ENCODE data around the gene ALPK1. TPM values are rescaled to one million over a fixed set of nuclear protein-coding genes. Genes with fewer than 3 reads are reported as not detected.

The ALPK1 gene
- total and polyA plus RNA-seq, 2 of the 8 experiments (the other 6 are each of a cell fraction or from before 2014, with no cell fraction given) = 0.08 to 0.43 TPM

DNA sequence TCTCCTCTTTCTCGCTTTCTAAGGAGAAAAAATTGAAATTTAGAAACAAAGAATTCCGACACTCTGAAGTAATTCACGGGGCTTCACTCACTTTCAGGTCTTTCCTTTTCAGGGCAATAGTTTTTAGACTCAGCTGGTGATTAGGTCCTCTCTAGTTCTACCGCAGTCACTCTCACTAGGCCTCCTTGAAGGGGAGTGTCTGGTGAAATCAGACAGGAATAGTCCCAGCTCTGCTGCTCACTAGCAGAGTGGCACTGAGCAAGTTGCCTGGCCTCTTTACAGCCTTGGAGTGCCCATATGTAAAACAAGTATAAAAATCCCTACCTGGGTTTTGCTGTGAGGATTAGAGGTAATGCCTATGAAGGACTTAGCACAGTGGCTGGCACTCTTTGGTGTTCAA lies 154.7 kb downstream of the ALPK1 start:
- H3K18ac ChIP-seq (ENCODE audit: extremely low read depth, low read length) = peak overlapping the region; percentile 22; the same call in 1 of the 2 replicates
- peak overlapping the region; percentile 6 to 18; a peak in 2 of 4 replicates for H3K4me2 ChIP-seq (ENCODE audit: insufficient read depth in 1 of 2, low read depth in 2 of 2, low read length in 2 of 2)
- FAIRE-seq (no peak), DNase-seq (ENCODE audit: low read depth in 1 of 2, low spot score in 2 of 2) (no peak)
- H2AK5ac ChIP-seq (ENCODE audit: low read depth, low read length) = no peak overlapping the region
- no peak for TF ChIP-seq KDM1A (IDR thresholded peaks at IDR 0.05; ENCODE audit: borderline replicate concordance, low read length)
- TF ChIP-seq SIRT6 (IDR thresholded peaks at IDR 0.05; ENCODE audit: low read length) = no peak
- TF ChIP-seq, protein P1, sequence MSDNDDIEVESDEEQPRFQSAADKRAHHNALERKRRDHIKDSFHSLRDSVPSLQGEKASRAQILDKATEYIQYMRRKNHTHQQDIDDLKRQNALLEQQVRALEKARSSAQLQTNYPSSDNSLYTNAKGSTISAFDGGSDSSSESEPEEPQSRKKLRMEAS (IDR thresholded peaks at IDR 0.05) = no peak
- no peak for TF ChIP-seq EZH2 (IDR thresholded peaks at IDR 0.05; ENCODE audit: low read depth, low read length, severe bottlenecking)
- no peak for TF ChIP-seq EGR1 (IDR thresholded peaks at IDR 0.05; ENCODE audit: borderline replicate concordance, low read depth, low read length)
- TF ChIP-seq HDAC2 (IDR thresholded peaks at IDR 0.05; ENCODE audit: borderline replicate concordance in 1 of 2, low read depth in 2 of 2, low read length in 2 of 2) = no peak
- TF ChIP-seq KDM4A (IDR thresholded peaks at IDR 0.05; ENCODE audit: low read depth, low read length, severe bottlenecking) = no peak
- no peak for TF ChIP-seq SRF (IDR thresholded peaks at IDR 0.05; ENCODE audit: low read depth, low read length)
- no peak for TF ChIP-seq SIX5 (IDR thresholded peaks at IDR 0.05; ENCODE audit: low read depth, low read length)
- no peaks in the 10 kb centered on the region for H3K23me2 ChIP-seq (ENCODE audit: low read depth, low read length)
- no peak overlapping the region for H4K91ac ChIP-seq (replicated peaks; ENCODE audit: insufficient read length, low read length)
- CTCF ChIA-PET (ENCODE audit: partially characterized antibody) = interaction anchor here (0.8 to 1.3 kb wide), 2 partner anchors 20 to 103 kb away, joined by 3 read pairs; no protein-coding TSS in a partner anchor
- no peak overlapping the region for H4K8ac ChIP-seq (ENCODE audit: extremely low read depth, insufficient read depth, low read length)
- no peaks in the 10 kb centered on the region for H3K79me2 ChIP-seq (ENCODE audit: control insufficient read depth in 1 of 2, insufficient read depth in 2 of 2, low read length in 2 of 2)
- no peaks in the 10 kb centered on the region for H3K36me3 ChIP-seq (ENCODE audit: control insufficient read depth in 2 of 4, insufficient read depth in 4 of 4, low read length in 3 of 4)
- no peak overlapping the region; the same call in 1 of the 2 replicates for H2BK20ac ChIP-seq (ENCODE audit: low read length)
- 0 out of 2 replicates have a peak overlapping the region, but pooled peaks have one; percentile 18 for H2AFZ ChIP-seq (ENCODE audit: low read length)
- H3K9me3 ChIP-seq (ENCODE audit: insufficient read depth in 2 of 2, low read depth in 1 of 2, low read length in 1 of 2) = no peaks in the 10 kb centered on the region
- H3K4me1 ChIP-seq (replicated peaks in 1 of 4; ENCODE audit: control insufficient read depth in 3 of 4, insufficient read depth in 4 of 4, low read length in 3 of 4) = peaks cover 0 to 12% (median 5%) of the 10 kb centered on the region in 4 experiments; a peak in 4 of 7 replicates
- H2BK120ac ChIP-seq (replicated peaks; ENCODE audit: low read depth, low read length) = no peak overlapping the region
- no peak overlapping the region for H2BK15ac ChIP-seq (ENCODE audit: low read length)
- H3K9ac ChIP-seq (replicated peaks in 1 of 4; ENCODE audit: extremely low read depth in 1 of 4, low read depth in 3 of 4, low read length in 3 of 4) = no peak overlapping the region
- H4K20me1 ChIP-seq (replicated peaks in 1 of 2; ENCODE audit: control insufficient read depth in 1 of 2, insufficient read depth in 2 of 2, low read length in 2 of 2) = no peaks in the 10 kb centered on the region
- POLR2A ChIA-PET (ENCODE audit: partially characterized antibody) = no interaction called here
- no peak overlapping the region for H3K4ac ChIP-seq (replicated peaks; ENCODE audit: insufficient read length, low read depth, low read length)
- WGBS, 2 experiments (ENCODE audit: extremely low coverage in 1 of 2, insufficient coverage in 1 of 2, insufficient read length in 1 of 2, insufficient replicate concordance in 2 of 2, low coverage in 1 of 2, low lambda C conversion rate in 2 of 2, missing lambda C conversion rate in 1 of 2) = 60% methylated on average over 4 of the region's 4 CpGs; no CpG with 5 or more reads in 1 of the 2 experiments
- no peak overlapping the region for H3K23ac ChIP-seq (ENCODE audit: insufficient read length)
- no peak overlapping the region for H2BK12ac ChIP-seq (ENCODE audit: low read depth, low read length)
- no peak overlapping the region for H2BK5ac ChIP-seq (ENCODE audit: low read depth, low read length)
- H3K27me3 ChIP-seq (replicated peaks in 1 of 4; ENCODE audit: control insufficient read depth in 3 of 4, extremely low read depth in 1 of 4, insufficient read depth in 3 of 4, low read length in 3 of 4) = no peaks in the 10 kb centered on the region
- H3K56ac ChIP-seq (replicated peaks; ENCODE audit: insufficient read length, low read depth, low read length) = no peak overlapping the region
- H3K14ac ChIP-seq (ENCODE audit: insufficient read length) = no peak overlapping the region
- no peak overlapping the region for H3K27ac ChIP-seq (ENCODE audit: low read depth, low read length)
- no peak overlapping the region for H4K5ac ChIP-seq (ENCODE audit: insufficient read length, low read depth, low read length)
- no peak overlapping the region for H3K4me3 ChIP-seq (ENCODE audit: extremely low read depth in 1 of 4, insufficient read depth in 2 of 4, low read depth in 3 of 4, low read length in 4 of 4)
- no peaks in the 10 kb centered on the region for H3K79me1 ChIP-seq (ENCODE audit: low read depth, low read length)
